GM21423 (cell line): Measurements from ENCODE around the gene DGKE.

Experiments used
- ATAC-seq: cut with Tn5 transposase; IDR thresholded peaks from one replicate; pipeline ENCODE4 v1.9.1; 2021; ENCODE audit warnings: mild to moderate bottlenecking, moderate library complexity; ENCODE audit not compliant: unreplicated experiment

DGKE gene

GRCh38 chr17:56912105-56912999 is 78.4 kb downstream of the DGKE start:
- ATAC-seq: no peak

GRCh38 chr17:56913000-56913311 is 79.0 kb downstream of the DGKE start:
- ATAC-seq: no peak

- ATAC-seq: peak; percentile 34
These were observed 79.5 kb downstream of the DGKE start for GRCh38 chr17:56913353-56913866.

GRCh38 chr17:56913867-56914580 is 80.1 kb downstream of the DGKE start, which contains the start of gene TRIM25:
Gene TRIM25, minus strand, starts transcription at chr17:56914049. Its CDS starts 61 bp downstream, at chr17:56913988.
- ATAC-seq: peak; percentile 63

GRCh38 chr17:56914581-56915273 is 80.8 kb downstream of the DGKE start:
- ATAC-seq: no peak

GRCh38 chr17:56917559-56918296 is 83.8 kb downstream of the DGKE start:
- ATAC-seq: no peak

GRCh38 chr17:56918916-56919315 is 85.0 kb downstream of the DGKE start:
- ATAC-seq: no peak
